Neural cell (in vitro differentiated cells): ENCODE data around the gene TNFSF15. TPM values are rescaled to one million over a fixed set of nuclear protein-coding genes. Genes with fewer than 3 reads are reported as not detected.

Experiments
- H2AFZ ChIP-seq: fragments of 200-600, 300-800 bp; sonication (generic), shearing (Covaris generic); 2 replicates; pipeline ENCODE4 v1.6.0; 2014; ENCODE audit warnings: low read depth, mild to moderate bottlenecking, antibody characterized with exemption, low read length, moderate library complexity
- H3F3A ChIP-seq: fragments of 200-600 bp; shearing (Covaris generic); 2 replicates; pipeline ENCODE4 v1.6.1; 2016; ENCODE audit warnings: mild to moderate bottlenecking, moderate library complexity, mixed read lengths, antibody characterized with exemption, low read length; ENCODE audit not compliant: insufficient read depth, poor library complexity, severe bottlenecking
- H3K27ac ChIP-seq: fragments of 200-600, 300-800 bp; sonication (generic), shearing (Covaris generic); 2 replicates; pipeline ENCODE4 v1.5.1; 2014; ENCODE audit warnings: mild to moderate bottlenecking, low read length, moderate library complexity
- H3K27me3 ChIP-seq: fragments of 300-800, 200-600 bp; sonication (generic), shearing (Covaris generic); 2 replicates; pipeline ENCODE4 v1.6.0; 2014; ENCODE audit warnings: mild to moderate bottlenecking, low read depth, low read length, moderate library complexity; ENCODE audit not compliant: insufficient read depth
- H3K36me3 ChIP-seq: fragments of 300-800, 200-600 bp; sonication (generic), shearing (Covaris generic); 2 replicates; pipeline ENCODE4 v1.5.1; 2014; ENCODE audit warnings: mild to moderate bottlenecking, antibody characterized with exemption, low read length, moderate library complexity; ENCODE audit not compliant: insufficient read depth
- H3K4me2 ChIP-seq: fragments of 300-800, 200-600 bp; sonication (generic), shearing (Covaris generic); 2 replicates; pipeline ENCODE4 v1.6.0; 2014; ENCODE audit warnings: mild to moderate bottlenecking, low read length
- H3K4me3 ChIP-seq: fragments of 300-800, 200-600 bp; sonication (generic), shearing (Covaris generic); 2 replicates; pipeline ENCODE4 v1.5.1; 2014; ENCODE audit warnings: mild to moderate bottlenecking, low read length, moderate library complexity
- H3K79me2 ChIP-seq: fragments of 200-600 bp; shearing (Covaris generic); replicated peaks from 2 replicates; pipeline ENCODE4 v1.6.0; 2014; ENCODE audit warnings: mild to moderate bottlenecking, low read length, moderate library complexity; ENCODE audit not compliant: insufficient read depth
- H3K9ac ChIP-seq: fragments of 300-800, 200-600 bp; sonication (generic), shearing (Covaris generic); 2 replicates; pipeline ENCODE4 v1.6.1; 2016; ENCODE audit warnings: mild to moderate bottlenecking, low read length, mixed read lengths
- H3K9me2 ChIP-seq: fragments of 200-600 bp; shearing (Covaris generic); 2 replicates; pipeline ENCODE4 v1.6.1; 2016; ENCODE audit warnings: mild to moderate bottlenecking, low read length, mixed read lengths; ENCODE audit not compliant: insufficient read depth
- H3K9me3 ChIP-seq: fragments of 200-600, 300-800 bp; sonication (generic), shearing (Covaris generic); 2 replicates; pipeline ENCODE4 v1.6.1; 2016; ENCODE audit warnings: mild to moderate bottlenecking, mixed run types, low read length, moderate library complexity, mixed read lengths
- H4K20me1 ChIP-seq: fragments of 200-600 bp; shearing (Covaris generic); 2 replicates; pipeline ENCODE4 v1.6.1; 2016; ENCODE audit warnings: mild to moderate bottlenecking, mixed run types; ENCODE audit not compliant: insufficient read depth
- CTCF ChIP-seq: fragments of 450-650 bp; IDR thresholded peaks from 2 replicates; pipeline ENCODE4 v1.5.1; 2014; ENCODE audit warnings: antibody characterized with exemption, mild to moderate bottlenecking, moderate library complexity; ENCODE audit not compliant: poor library complexity, severe bottlenecking
- POLR2AphosphoS5 ChIP-seq: IDR thresholded peaks from 2 replicates; pipeline ENCODE4 v1.6.1; 2012
- RAD21 ChIP-seq: fragments of 450-650 bp; conservative IDR thresholded peaks from 2 replicates; pipeline ENCODE4 v1.6.1; 2014; ENCODE audit warnings: antibody characterized with exemption, mild to moderate bottlenecking, moderate library complexity
- REST ChIP-seq: IDR thresholded peaks from 2 replicates; pipeline ENCODE4 v1.6.1; 2012; ENCODE audit warnings: borderline replicate concordance
- SMC3 ChIP-seq: fragments of 450-650 bp; conservative IDR thresholded peaks from 2 replicates; pipeline ENCODE4 v1.6.1; 2014; ENCODE audit warnings: antibody characterized with exemption, mild to moderate bottlenecking, moderate library complexity; ENCODE audit not compliant: poor library complexity
- TAF1 ChIP-seq: IDR thresholded peaks from 2 replicates; pipeline ENCODE4 v1.6.1; 2012; ENCODE audit warnings: low read depth
- polyA plus RNA-seq: library from polyadenylated mRNA; depleted of rRNA; stranded (reverse); fragments of >200 nt; gene quantifications from 2 replicates; pipeline ENCODE4 v1.2.3, GENCODE V29; 2014

Gene TNFSF15
- polyA plus RNA-seq, 1 donor from 2014 or later: not detected

DNA sequence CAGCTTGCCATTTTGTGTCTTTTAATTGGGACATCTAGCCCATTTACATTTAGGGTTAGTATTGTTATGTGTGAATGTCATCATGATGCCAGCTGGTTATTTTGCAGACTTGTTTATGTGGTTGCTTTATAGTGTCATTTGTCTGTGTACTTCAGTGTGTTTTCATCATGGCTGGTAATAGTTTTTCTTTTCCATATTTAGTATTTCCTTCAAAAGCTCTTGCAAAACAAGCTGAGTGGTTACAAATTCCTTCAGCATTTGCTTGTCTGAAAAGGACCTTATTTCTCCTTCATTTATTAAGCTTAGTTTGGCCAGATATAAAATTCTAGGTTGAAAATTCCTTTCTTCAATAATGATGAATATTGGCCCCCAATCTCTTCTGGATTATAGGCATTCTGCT, 28.5 kb upstream of the TNFSF15 start:
- no peak overlapping the region for H3K9ac ChIP-seq
- no peak overlapping the region for H2AFZ ChIP-seq
- H3K27ac ChIP-seq: no peak overlapping the region
- no peaks in the 10 kb centered on the region for H3F3A ChIP-seq
- no peak for TF ChIP-seq POLR2AphosphoS5
- TF ChIP-seq CTCF: no peak
- no peak for TF ChIP-seq SMC3
- no peak for TF ChIP-seq TAF1
- TF ChIP-seq RAD21: no peak
- no peak for TF ChIP-seq REST
- H4K20me1 ChIP-seq: no peaks in the 10 kb centered on the region
- H3K27me3 ChIP-seq: no peaks in the 10 kb centered on the region
- no peaks in the 10 kb centered on the region for H3K79me2 ChIP-seq
- no peaks in the 10 kb centered on the region for H3K36me3 ChIP-seq
- H3K9me2 ChIP-seq: no peaks in the 10 kb centered on the region
- H3K9me3 ChIP-seq: no peaks in the 10 kb centered on the region
- no peak overlapping the region for H3K4me3 ChIP-seq
- no peak overlapping the region for H3K4me2 ChIP-seq

DNA sequence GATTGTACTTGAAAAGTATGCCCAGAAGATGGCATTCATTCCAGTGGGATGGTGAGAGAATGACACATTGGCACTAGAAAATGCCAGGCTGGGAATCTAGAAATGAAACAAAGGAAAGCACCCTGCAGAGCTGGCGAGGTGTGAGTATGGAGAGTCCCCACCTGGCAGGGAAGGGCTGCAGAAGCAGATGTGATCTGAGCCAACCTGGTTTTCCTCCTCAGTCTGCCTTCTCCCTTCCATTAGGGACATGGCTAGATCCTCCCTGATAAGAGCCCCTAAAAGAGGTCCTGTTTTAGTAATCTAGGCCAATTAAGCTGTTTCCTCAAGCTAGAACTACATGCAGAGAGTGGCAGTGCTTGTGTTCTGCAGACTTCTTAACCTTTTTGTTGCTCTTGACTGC, 24.7 kb upstream of the TNFSF15 start:
- no peak overlapping the region for H3K27ac ChIP-seq
- TF ChIP-seq POLR2AphosphoS5 (no peak), CTCF (no peak)
- no peaks in the 10 kb centered on the region for H4K20me1 ChIP-seq
- H3K27me3 ChIP-seq: no peaks in the 10 kb centered on the region
- no peaks in the 10 kb centered on the region for H3K9me2 ChIP-seq
- no peak overlapping the region for H3K4me2 ChIP-seq
- H3K9ac ChIP-seq: no peak overlapping the region
- no peaks in the 10 kb centered on the region for H3K79me2 ChIP-seq
- no peaks in the 10 kb centered on the region for H3K9me3 ChIP-seq
- no peak overlapping the region for H3K4me3 ChIP-seq
- no peak overlapping the region for H2AFZ ChIP-seq
- no peaks in the 10 kb centered on the region for H3F3A ChIP-seq
- H3K36me3 ChIP-seq: no peaks in the 10 kb centered on the region
